Upper lobe of right lung (tissue), 1 donor: Measurements from ENCODE around the gene CD9. TPM values are rescaled to one million over a fixed set of nuclear protein-coding genes. Genes with fewer than 3 reads are reported as not detected.

Experiments used
- ATAC-seq: fragments of 200-7000 bp; cut with Tn5 transposase; one replicate; pipeline ENCODE4 v1.9.1; 2020; ENCODE audit warnings: mild to moderate bottlenecking, moderate library complexity
- DNase-seq: peaks from one replicate; pipeline ENCODE4 v3.0.0-alpha.2; 2020
- H3K27ac ChIP-seq: fragments of 200-600 bp; one replicate; pipeline ENCODE4 v1.8.0; 2022
- H3K27me3 ChIP-seq: fragments of 200-600 bp; one replicate; pipeline ENCODE4 v1.8.0; 2022; ENCODE audit warnings: mild to moderate bottlenecking
- H3K36me3 ChIP-seq: fragments of 200-600 bp; one replicate; pipeline ENCODE4 v1.8.0; 2022
- H3K4me1 ChIP-seq: fragments of 200-600 bp; one replicate; pipeline ENCODE4 v1.8.0; 2022
- H3K4me3 ChIP-seq: fragments of 200-600 bp; one replicate; pipeline ENCODE4 v1.8.0; 2022; ENCODE audit warnings: mild to moderate bottlenecking
- H3K9me3 ChIP-seq: fragments of 200-600 bp; one replicate; pipeline ENCODE4 v1.8.0; 2022
- CTCF ChIP-seq: fragments of 200-600 bp; IDR thresholded peaks from one replicate; pipeline ENCODE4 v1.8.0; 2022; ENCODE audit warnings: antibody characterized with exemption
- intact Hi-C: fragments of 100-400 bp; cut with DNase I; formaldehyde crosslinking; loops from one replicate; pipeline ENCODE4 v1.11.0; 2022
- total RNA-seq: library from RNA; stranded (reverse); fragmentation: NEBNext Ultra II Directional; extraction: Animal tissue kit (Norgen Biotek cat#: 25700); gene quantifications from one replicate; pipeline ENCODE4 v1.2.1, GENCODE V29; 2021
- donor health status: DM: no; HTN: yes; CAD: no; lungs with severe emphysema.

The CD9 gene
- total RNA-seq, 1 donor from 2014 or later = 445 TPM

- H3K9me3 ChIP-seq = no peaks in the 10 kb centered on the region
- intact Hi-C loops = no loop called here
- no peaks in the 10 kb centered on the region for H3K36me3 ChIP-seq
- ATAC-seq = peak; percentile 59
- H3K27ac ChIP-seq = no peak overlapping the region
- peaks cover 4% of the 10 kb centered on the region for H3K4me1 ChIP-seq
- TF ChIP-seq CTCF = no peak
- DNase-seq = peak; percentile 37
- no peaks in the 10 kb centered on the region for H3K27me3 ChIP-seq
- H3K4me3 ChIP-seq = no peak overlapping the region
These were observed 50.1 kb downstream of the CD9 start for GRCh38 chr12:6250343-6250742.

- Histone ChIP-seq H3K4me1 (peaks cover 4% of the 10 kb centered on the region), H3K4me3 (no peak overlapping the region), H3K36me3 (no peaks in the 10 kb centered on the region), H3K27ac (no peak overlapping the region), H3K9me3 (no peaks in the 10 kb centered on the region), H3K27me3 (no peaks in the 10 kb centered on the region)
- no peak for ATAC-seq
- TF ChIP-seq CTCF = no peak
- intact Hi-C loops = no loop called here
- DNase-seq = no peak
These were observed 53.1 kb downstream of the CD9 start for GRCh38 chr12:6253278-6253677.

- DNase-seq = no peak
- H3K9me3 ChIP-seq = no peaks in the 10 kb centered on the region
These were observed 54.3 kb downstream of the CD9 start for GRCh38 chr12:6254491-6254890.

GRCh38 chr12:6257007-6257406 is 56.8 kb downstream of the CD9 start:
- no peak for TF ChIP-seq CTCF
- Histone ChIP-seq H3K27ac (no peak overlapping the region), H3K4me1 (no peaks in the 10 kb centered on the region), H3K4me3 (no peak overlapping the region), H3K27me3 (no peaks in the 10 kb centered on the region), H3K36me3 (no peaks in the 10 kb centered on the region), H3K9me3 (no peaks in the 10 kb centered on the region)
- ATAC-seq (no peak), DNase-seq (no peak)
- intact Hi-C loops = no loop called here

More at GRCh38 chr12:6254491-6254890, 54.3 kb downstream of the CD9 start:
- no peak overlapping the region for H3K27ac ChIP-seq
- TF ChIP-seq CTCF = no peak
- no peak for ATAC-seq
- peaks cover 4% of the 10 kb centered on the region for H3K4me1 ChIP-seq
- no peaks in the 10 kb centered on the region for H3K36me3 ChIP-seq
- intact Hi-C loops = no loop called here
- no peak overlapping the region for H3K4me3 ChIP-seq
- no peaks in the 10 kb centered on the region for H3K27me3 ChIP-seq

- no peak for ATAC-seq
- Histone ChIP-seq H3K4me3 (no peak overlapping the region), H3K4me1 (peaks cover 4% of the 10 kb centered on the region), H3K27ac (no peak overlapping the region), H3K27me3 (no peaks in the 10 kb centered on the region), H3K9me3 (no peaks in the 10 kb centered on the region), H3K36me3 (no peaks in the 10 kb centered on the region)
- no peak for TF ChIP-seq CTCF
- peak; percentile 58 for DNase-seq
- intact Hi-C loops = no loop called here
These were observed 62.0 kb downstream of the CD9 start for GRCh38 chr12:6262211-6262610.

GRCh38 chr12:6262623-6263022 is 62.4 kb downstream of the CD9 start:
- ATAC-seq (no peak), DNase-seq (no peak)
- intact Hi-C loops = no loop called here
- Histone ChIP-seq H3K27ac (no peak overlapping the region), H3K9me3 (no peaks in the 10 kb centered on the region), H3K4me1 (peaks cover 4% of the 10 kb centered on the region), H3K4me3 (no peak overlapping the region), H3K27me3 (no peaks in the 10 kb centered on the region), H3K36me3 (no peaks in the 10 kb centered on the region)
- TF ChIP-seq CTCF = no peak
